ENCODE results near the gene HNRNPU. TPM values are rescaled to one million over a fixed set of nuclear protein-coding genes. Genes with fewer than 3 reads are reported as not detected.

Gene HNRNPU
- total RNA-seq (2021) (477 to 536 TPM (median 477 TPM) in 3 replicates), Bru-seq, nascent RNA (percentile 100 among the genes with signal in this experiment)
- long read RNA-seq, experiment 1, full-length matches to known transcripts: 3,212 of 3,569 reads
- long read RNA-seq, experiment 1, partial matches to known transcripts: 226 of 3,569 reads
- long read RNA-seq, experiment 1, other reads (novel, unspliced or antisense): 131 of 3,569 reads
- long read RNA-seq, experiment 2, full-length matches to known transcripts: 299 of 837 reads
- long read RNA-seq, experiment 2, partial matches to known transcripts: 308 of 837 reads
- long read RNA-seq, experiment 2, other reads (novel, unspliced or antisense): 230 of 837 reads
- long read RNA-seq, experiment 3, full-length matches to known transcripts: 45 of 88 reads
- long read RNA-seq, experiment 3, partial matches to known transcripts: 39 of 88 reads
- long read RNA-seq, experiment 3, other reads (novel, unspliced or antisense): 4 of 88 reads

DNA sequence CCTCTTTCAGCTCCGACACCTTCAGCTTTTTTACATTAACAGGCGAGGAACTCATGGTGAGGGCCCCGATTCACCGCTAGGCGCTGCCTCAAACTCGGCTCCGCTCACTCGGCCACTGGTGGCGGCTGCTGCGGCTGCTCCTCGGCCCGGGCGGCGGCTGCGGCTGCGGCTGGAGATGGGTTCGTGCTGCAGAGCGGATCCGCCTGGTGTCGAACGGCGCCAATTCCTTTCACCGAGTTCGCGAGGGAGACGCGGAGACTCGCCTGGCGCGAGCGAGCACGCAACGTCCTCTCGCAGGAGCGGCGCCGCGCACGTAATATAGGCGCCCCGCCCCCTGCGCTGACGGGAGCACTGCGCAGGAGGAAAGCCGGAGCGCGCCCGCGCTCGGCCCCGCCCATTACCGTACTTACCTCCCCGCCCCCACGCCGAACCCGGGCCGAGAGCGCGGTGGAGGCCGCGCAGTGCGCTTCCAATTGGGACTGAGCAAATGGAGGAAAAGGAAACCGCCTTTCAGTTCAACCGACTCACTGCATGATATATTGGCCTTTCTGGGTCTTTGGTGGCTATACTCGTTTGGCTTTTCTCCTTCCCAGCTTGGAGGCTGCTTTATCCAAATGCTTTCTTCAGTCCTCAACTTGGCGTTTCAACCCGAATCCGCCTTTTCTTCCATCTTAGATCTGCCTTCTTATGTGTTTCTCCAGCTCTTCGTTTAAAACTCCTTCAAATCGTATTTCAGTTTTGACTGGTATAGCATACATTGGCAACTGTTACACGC, at the start of gene HNRNPU:
TSS of gene HNRNPU (minus strand) at position 291 of the 775 bp plus-strand sequence. CDS start at position 55, 236 bp downstream.
- Mint-ChIP-seq H3K9me3 (no peaks in the 10 kb centered on the region), H3K4me3 (peak within 1 kb of the TSS; percentile 87), H3K27me3 (ENCODE audit: low read depth) (no peaks in the 10 kb centered on the region), H3K4me1 (peaks cover 48% of the 10 kb centered on the region), H3K36me3 (peaks cover 37% of the 10 kb centered on the region), H3K27ac (peak within 1 kb of the TSS; percentile 99)
- CTCF ChIA-PET: interaction anchor here (0.5 to 5.5 kb wide), 6 partner anchors 17 to 178 kb away, joined by 3 to 37 read pairs (median 4); no protein-coding TSS in a partner anchor
- ATAC-seq (peak; percentile 86), DNase-seq (ENCODE audit: low spot score) (peak; percentile 97)
- POLR2A ChIA-PET: interaction anchor here (0.5 to 5.4 kb wide), 11 partner anchors 12 to 218 kb away, joined by 3 to 37 read pairs (median 3); partner anchors contain the start of gene COX20
- TF ChIP-seq GABPB1 (CRISPR knock-in tag; IDR thresholded peaks at IDR 0.05) (peak; percentile 25; the same call in 1 of the 2 replicates), ZNF396 (CRISPR knock-in tag; IDR thresholded peaks at IDR 0.05; ENCODE audit: borderline replicate concordance) (no peak), RELA (CRISPR knock-in tag; IDR thresholded peaks at IDR 0.05; ENCODE audit: borderline replicate concordance) (no peak), TCF7 (CRISPR knock-in tag; IDR thresholded peaks at IDR 0.05; ENCODE audit: low read depth) (peak; percentile 63; the same call in 1 of the 2 replicates), IRF2 (CRISPR knock-in tag; IDR thresholded peaks at IDR 0.05; ENCODE audit: borderline replicate concordance, low read depth) (no peak), ZNF317 (CRISPR knock-in tag; IDR thresholded peaks at IDR 0.05; ENCODE audit: borderline replicate concordance, low read depth) (no peak), MYBL2 (CRISPR knock-in tag; IDR thresholded peaks at IDR 0.05) (peak; percentile 82), FOXP1 (CRISPR knock-in tag; IDR thresholded peaks at IDR 0.05; ENCODE audit: borderline replicate concordance) (peak; percentile 89), MLX (CRISPR knock-in tag; IDR thresholded peaks at IDR 0.05) (no peak), SP1 (CRISPR knock-in tag; conservative IDR thresholded peaks at IDR 0.05) (peak; percentile 98), NR2C2 (CRISPR knock-in tag; IDR thresholded peaks at IDR 0.05) (no peak), ATF2 (CRISPR knock-in tag; IDR thresholded peaks at IDR 0.05; ENCODE audit: borderline replicate concordance, low read depth) (no peak), USF2 (CRISPR knock-in tag; IDR thresholded peaks at IDR 0.05) (no peak), TP53 (CRISPR knock-in tag; IDR thresholded peaks at IDR 0.05) (no peak), SOX15 (CRISPR knock-in tag; IDR thresholded peaks at IDR 0.05) (no peak), NR3C1 (CRISPR knock-in tag; conservative IDR thresholded peaks at IDR 0.05; ENCODE audit: low read depth) (no peak), ZNF512 (CRISPR knock-in tag; IDR thresholded peaks at IDR 0.05; ENCODE audit: borderline replicate concordance) (no peak), ZBTB21 (CRISPR knock-in tag; IDR thresholded peaks at IDR 0.05; ENCODE audit: borderline replicate concordance) (no peak), TEAD1 (CRISPR knock-in tag; IDR thresholded peaks at IDR 0.05) (peak; percentile 77), SMAD4 (CRISPR knock-in tag; IDR thresholded peaks at IDR 0.05) (no peak)
- TF ChIP-seq, protein P1, sequence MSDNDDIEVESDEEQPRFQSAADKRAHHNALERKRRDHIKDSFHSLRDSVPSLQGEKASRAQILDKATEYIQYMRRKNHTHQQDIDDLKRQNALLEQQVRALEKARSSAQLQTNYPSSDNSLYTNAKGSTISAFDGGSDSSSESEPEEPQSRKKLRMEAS (CRISPR knock-in tag; IDR thresholded peaks at IDR 0.05): peak; percentile 76
- TF ChIP-seq, protein P2, sequence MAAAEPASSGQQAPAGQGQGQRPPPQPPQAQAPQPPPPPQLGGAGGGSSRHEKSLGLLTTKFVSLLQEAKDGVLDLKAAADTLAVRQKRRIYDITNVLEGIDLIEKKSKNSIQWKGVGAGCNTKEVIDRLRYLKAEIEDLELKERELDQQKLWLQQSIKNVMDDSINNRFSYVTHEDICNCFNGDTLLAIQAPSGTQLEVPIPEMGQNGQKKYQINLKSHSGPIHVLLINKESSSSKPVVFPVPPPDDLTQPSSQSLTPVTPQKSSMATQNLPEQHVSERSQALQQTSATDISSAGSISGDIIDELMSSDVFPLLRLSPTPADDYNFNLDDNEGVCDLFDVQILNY (CRISPR knock-in tag; IDR thresholded peaks at IDR 0.05): peak; percentile 95
- TF ChIP-seq, protein P3, sequence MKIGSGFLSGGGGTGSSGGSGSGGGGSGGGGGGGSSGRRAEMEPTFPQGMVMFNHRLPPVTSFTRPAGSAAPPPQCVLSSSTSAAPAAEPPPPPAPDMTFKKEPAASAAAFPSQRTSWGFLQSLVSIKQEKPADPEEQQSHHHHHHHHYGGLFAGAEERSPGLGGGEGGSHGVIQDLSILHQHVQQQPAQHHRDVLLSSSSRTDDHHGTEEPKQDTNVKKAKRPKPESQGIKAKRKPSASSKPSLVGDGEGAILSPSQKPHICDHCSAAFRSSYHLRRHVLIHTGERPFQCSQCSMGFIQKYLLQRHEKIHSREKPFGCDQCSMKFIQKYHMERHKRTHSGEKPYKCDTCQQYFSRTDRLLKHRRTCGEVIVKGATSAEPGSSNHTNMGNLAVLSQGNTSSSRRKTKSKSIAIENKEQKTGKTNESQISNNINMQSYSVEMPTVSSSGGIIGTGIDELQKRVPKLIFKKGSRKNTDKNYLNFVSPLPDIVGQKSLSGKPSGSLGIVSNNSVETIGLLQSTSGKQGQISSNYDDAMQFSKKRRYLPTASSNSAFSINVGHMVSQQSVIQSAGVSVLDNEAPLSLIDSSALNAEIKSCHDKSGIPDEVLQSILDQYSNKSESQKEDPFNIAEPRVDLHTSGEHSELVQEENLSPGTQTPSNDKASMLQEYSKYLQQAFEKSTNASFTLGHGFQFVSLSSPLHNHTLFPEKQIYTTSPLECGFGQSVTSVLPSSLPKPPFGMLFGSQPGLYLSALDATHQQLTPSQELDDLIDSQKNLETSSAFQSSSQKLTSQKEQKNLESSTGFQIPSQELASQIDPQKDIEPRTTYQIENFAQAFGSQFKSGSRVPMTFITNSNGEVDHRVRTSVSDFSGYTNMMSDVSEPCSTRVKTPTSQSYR (CRISPR knock-in tag; IDR thresholded peaks at IDR 0.05): peak; percentile 66
- TF ChIP-seq, protein P4, sequence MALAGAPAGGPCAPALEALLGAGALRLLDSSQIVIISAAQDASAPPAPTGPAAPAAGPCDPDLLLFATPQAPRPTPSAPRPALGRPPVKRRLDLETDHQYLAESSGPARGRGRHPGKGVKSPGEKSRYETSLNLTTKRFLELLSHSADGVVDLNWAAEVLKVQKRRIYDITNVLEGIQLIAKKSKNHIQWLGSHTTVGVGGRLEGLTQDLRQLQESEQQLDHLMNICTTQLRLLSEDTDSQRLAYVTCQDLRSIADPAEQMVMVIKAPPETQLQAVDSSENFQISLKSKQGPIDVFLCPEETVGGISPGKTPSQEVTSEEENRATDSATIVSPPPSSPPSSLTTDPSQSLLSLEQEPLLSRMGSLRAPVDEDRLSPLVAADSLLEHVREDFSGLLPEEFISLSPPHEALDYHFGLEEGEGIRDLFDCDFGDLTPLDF (CRISPR knock-in tag; IDR thresholded peaks at IDR 0.05): no peak

Measured in WTC11 (cell line).